UCSD-AML1 (cell line): ENCODE measurements around the gene RTKN.
A peak's percentile ranks its signal among the peaks of the same experiment; 100 is the strongest.

Source experiments
- DNase-seq: peaks from one replicate; lab custom pipeline; 2025; ENCODE audit not compliant: unreplicated experiment; lab: John Stamatoyannopoulos, UW

The RTKN gene

GRCh38 chr2:74417763-74418162, 24.0 kb downstream of the RTKN start:
- DNase-seq = no peak

DNA sequence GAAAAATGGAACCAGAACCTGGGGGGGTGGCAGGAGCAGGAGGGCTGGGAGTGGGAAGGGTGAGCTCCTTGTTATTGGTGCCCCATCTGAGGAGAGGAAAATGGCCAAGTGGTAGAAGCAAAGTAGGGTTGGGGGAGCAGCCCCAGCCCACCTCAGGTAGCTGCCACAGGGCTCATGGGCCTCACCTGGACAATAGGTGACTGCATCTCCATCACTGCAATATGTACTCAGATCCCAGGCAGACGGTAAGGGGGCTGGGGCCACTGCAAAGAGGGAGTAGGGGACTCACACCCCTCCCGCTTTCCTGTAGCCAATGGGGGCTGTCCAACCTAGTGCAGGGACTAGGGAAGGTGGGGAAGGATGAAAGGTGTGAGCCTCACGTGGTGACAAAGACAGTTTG, 24.5 kb downstream of the RTKN start:
- no peak for DNase-seq

GRCh38 chr2:74416778-74417177, 25.0 kb downstream of the RTKN start:
- no peak for DNase-seq

DNA sequence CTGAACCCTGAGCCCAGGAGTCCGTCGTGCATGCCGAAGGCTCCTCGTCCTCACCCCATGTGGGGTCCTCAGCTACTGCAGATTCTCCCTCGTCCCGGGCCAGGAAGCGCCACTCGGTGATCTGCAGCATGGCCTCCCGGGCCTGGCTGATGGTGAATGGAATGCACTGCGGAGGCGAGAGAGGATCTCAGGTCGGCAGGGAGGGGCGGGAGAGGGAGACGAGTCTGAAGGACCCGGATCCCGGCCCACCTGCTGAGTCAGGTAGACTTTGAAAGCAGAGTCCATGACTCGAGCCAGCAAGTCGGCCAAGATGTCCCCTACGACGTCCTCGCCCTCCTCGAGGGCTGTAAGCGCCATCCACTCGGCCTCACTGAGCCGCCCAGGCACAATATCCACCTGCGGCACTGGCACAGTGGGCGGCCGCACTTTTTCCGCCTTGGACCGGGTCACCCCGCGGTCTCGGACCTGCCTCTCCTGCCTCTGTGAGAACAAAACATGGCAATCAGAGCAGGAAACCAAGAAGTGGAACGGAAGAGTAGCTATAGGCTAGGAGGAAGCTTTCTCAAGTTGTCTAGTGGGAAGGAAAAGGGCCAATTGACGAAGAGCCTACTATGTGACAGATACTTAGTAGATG, 25.9 kb downstream of the RTKN start:
- DNase-seq = no peak

DNA sequence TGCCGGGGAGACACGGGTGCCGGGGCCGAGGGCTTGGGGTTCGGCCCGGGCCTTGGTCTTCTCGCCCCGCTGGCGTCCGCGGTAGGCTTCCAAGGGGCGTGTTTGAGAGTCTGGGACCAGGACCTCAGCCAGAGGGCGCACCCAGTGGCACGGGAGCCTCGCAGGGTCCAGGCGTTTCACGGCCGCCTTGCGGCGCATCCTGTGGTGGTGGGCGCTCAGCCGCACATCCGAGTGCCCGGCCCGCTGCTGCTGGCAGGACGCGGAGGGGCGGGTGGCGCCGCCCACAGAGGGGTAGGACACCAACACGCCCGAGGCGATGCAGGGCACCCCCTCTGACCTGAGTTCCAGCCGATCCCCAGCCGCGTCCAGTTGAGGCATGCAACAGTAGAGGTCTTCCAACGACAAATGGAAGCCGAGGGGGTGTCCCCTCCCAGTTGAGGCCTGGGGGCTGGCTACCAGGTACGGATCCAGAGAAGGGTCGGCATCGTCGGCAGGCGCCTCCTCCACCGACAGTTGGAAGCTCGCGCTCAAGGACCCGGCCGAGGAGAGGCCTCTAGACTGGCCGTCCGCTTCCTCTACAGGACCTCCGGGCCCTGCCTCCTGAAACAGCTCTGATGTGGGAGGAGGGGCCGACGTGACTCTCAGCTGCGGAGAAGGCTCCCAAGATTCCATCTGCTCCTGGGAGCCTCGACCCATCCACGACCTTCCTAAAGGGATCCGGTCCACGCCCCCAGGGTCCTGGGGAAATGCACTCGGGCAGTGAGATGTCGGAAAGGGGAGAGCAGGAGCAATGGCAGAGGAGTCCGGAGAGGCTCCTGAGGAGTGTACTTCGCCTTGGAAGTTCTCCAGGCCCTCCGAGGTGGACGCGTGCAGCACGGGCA, 26.6 kb downstream of the RTKN start:
- no peak for DNase-seq

DNA sequence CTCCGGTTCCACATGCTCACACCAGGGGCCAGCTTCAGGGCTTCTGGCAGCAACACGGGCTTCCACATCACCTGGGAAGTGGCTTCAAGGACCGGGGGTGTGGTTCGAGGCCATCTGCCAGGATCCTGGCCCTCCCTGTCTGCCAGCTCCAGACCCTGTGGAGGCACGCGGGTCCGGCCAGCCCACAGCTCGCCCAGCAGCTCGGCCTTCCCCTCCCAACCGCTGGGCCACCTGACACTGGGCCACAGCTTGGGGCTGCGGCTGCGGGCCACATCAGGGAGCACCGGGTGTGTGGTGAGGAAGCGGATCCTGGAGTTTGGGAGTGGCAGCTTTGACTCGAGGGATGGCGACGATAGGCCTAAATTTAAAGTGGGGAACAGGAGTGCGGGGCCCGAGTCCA, 27.3 kb downstream of the RTKN start:
- DNase-seq = no peak

DNA sequence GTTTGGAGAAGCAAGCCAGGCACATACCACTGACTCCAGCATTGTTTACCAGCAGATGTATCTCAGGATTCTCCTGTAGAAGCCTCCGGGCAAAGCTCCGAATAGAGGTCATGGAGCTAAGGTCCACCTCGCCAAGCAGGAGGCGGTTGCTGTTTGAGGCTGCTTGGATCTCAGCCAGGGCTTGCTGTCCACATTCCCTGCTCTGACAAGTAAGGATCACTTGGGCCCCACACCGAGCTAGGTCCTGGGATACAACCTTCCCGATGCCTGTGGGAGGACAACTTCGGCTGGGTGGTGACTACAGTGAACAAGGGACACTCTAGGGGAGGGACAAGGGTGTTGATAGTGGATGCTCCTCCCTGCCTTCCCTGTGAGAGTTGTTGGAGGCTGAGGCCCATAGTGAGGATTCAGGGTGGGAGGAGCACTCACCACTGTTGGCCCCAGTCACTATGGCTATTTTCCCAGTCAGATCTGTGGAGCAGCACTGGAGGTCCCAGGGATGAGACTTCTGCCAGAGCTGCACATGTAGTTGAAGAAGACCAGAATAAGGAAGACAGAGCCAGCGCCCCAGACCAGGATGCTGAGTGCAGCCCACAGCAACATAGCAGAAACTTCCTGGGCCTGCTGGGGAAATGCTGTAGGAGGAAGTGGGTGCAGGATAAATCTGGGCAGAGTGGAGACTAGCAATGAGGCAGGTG, 28.6 kb downstream of the RTKN start:
- DNase-seq = no peak

DNA sequence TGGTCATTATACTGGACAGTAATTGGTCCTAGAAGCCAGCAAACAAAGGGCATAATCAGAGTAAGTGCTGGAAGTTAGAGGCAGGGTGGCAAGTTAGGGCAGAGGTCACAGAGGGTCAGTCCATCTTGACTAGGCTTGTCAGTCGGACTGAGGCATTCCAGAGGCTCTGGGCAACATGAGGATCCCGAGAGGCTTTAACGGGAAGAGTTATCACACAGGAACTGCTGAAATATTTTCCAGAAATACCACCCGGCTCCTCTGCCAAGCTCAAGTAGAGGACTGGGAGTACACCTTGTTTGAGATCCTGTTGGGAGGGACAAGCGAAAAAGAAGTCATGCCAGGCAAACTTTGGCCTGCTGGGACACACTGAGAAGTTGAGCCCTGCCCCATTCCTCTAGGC, 34.1 kb downstream of the RTKN start:
- DNase-seq = no peak

GRCh38 chr2:74406035-74406434, 35.7 kb downstream of the RTKN start:
- no peak for DNase-seq

DNA sequence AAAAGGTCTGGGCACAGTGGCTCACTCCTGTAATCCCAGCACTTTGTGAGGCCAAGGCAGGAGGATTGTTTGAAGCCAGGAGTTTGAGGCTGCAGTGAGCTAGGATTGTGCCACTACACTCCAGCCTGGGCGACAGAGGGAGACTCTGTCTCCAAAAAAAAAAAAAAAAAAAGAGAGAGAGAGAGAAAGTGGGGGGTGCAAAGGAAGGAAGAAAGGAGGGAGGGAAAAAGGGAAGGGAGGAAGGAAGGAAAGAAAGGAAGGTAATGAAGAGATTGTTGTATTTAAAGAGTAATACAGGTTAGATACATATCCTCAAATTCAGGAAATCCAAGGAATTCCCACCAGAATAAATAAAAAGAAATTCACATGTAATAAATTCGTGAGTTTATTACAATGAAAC, 39.8 kb downstream of the RTKN start:
- DNase-seq = no peak

- DNase-seq = no peak
Measured at GRCh38 chr2:74399785-74400184, 42.0 kb downstream of the RTKN start.

- DNase-seq = no peak
Measured at GRCh38 chr2:74396149-74396548, 45.6 kb downstream of the RTKN start.

DNA sequence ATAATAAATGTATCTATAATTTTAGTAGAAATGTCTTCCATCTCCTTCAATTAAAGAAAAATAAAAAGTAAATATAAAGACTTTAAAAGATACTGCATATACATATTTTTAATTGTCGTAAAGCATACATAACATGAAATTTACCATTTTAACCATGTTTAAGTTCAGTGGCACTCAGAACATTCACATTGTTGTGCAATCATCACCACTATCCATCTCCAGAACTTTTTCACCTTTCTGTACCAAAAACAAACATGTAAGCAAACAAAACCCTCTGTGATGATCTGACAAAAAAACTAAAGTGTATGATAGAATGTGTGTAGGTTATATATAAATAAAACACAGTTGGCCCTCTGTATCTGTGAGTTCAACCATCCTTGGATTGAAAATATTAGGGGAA, 48.2 kb downstream of the RTKN start:
- no peak for DNase-seq

- no peak for DNase-seq
Measured at GRCh38 chr2:74392449-74392743, 49.3 kb downstream of the RTKN start.

DNA sequence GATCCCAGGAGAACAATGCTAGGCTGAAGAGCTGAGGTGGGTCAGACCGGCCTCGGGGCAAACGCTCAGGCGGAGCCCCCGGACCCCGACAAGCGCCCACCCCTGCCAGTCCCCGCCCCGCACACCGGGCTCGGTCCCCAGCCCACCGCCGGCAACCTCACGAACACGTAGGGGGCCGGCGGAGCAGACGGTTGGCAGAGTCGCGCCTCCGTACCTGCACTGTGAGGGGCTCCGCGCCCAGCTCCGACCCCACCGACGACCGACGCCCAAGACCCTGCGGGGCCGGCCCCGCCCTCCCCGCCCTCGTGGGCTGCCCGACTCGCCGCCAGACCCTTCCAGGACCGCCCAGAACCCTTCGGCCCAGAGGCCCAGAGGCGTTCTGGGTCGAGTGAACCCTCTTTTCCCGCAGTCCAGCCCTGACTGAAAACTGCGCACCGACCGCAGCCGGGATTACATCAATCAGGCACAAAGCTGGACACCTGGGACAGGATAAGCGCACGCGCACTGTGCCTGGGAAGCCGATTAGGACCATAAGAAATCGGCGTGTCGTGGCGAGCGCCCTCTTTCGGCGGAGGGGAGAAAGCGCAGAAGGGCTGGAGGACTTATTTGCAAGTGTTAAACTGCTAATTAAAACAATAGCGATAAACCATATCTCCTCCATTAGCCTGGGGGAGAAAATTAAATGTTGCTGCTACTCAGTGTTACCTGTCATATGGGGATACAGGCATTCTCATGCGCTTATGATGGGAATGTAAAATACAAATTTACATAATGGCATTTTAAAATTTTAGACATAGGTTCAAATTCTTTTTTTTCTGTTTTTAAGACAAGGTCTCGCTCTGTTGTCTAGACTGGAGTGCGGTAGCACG, 49.9 kb downstream of the RTKN start:
- DNase-seq = peak; percentile 92

- no peak for DNase-seq
Measured at GRCh38 chr2:74391209-74391579, 50.5 kb downstream of the RTKN start.

- DNase-seq = no peak
Measured at GRCh38 chr2:74390606-74391005, 51.1 kb downstream of the RTKN start.

- DNase-seq = no peak
Measured at GRCh38 chr2:74387346-74387745, 54.4 kb downstream of the RTKN start.

GRCh38 chr2:74385396-74385795, 56.3 kb downstream of the RTKN start:
- no peak for DNase-seq

- no peak for DNase-seq
Measured at GRCh38 chr2:74384051-74384450, 57.7 kb downstream of the RTKN start.

GRCh38 chr2:74383254-74383653, 58.5 kb downstream of the RTKN start:
- no peak for DNase-seq
